ENCODE data around the gene CARD10.

DNA sequence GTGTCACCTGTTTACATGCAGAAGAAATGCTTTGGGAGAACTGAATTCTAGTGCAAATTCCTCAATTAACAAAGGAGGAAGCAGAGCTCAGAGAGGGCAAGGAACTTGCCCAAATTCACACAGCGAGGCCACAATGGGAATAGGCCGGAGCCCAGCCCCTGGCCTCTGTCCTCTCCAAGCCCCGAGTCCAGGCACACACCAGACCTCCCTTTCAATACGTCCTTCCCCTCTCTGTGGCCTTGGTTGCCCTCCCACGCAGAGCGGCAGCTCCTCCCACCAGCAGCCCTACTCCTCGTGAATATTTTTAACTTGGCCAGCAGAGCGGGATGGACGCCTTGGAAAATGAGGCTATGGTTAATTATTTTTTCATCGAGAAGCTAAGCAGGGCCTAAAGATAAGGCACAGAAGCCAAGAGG lies 1.6 kb upstream of the CARD10 start:
- TF ChIP-seq CTCF (IDR thresholded peaks at IDR 0.05) = no peak
- no peak for TF ChIP-seq TAF1 (IDR thresholded peaks at IDR 0.05; ENCODE audit: borderline replicate concordance, low read depth, low read length)

All from SK-N-SH (cell line).